Right lobe of liver (tissue), 6 donors: Measurements from ENCODE around the gene RAD50. TPM values are rescaled to one million over a fixed set of nuclear protein-coding genes. Genes with fewer than 3 reads are reported as not detected.

Experiments
- ATAC-seq, 4 donors: fragments of 200-7000 bp; cut with Tn5 transposase; one replicate each; pipeline ENCODE4 v1.9.1; 2020; ENCODE audit warnings: mild to moderate bottlenecking in 4 of 4, moderate library complexity in 4 of 4
- DNase-seq, 3 donors: peaks; one replicate each; pipeline ENCODE4 v3.0.0-alpha.2; 2020
- H3K27ac ChIP-seq, 3 donors: fragments of 200-600 bp; one replicate each; pipeline ENCODE4 v1.8.0; 2022
- H3K27me3 ChIP-seq, 2 donors: fragments of 200-600 bp; one replicate each; pipeline ENCODE4 v1.8.0; 2022
- H3K36me3 ChIP-seq, 4 donors: fragments of 200-600 bp; sonication (generic) in 1 of 4; one replicate each; pipeline versions ENCODE4 v1.5.1 to v1.8.0; 2017 to 2022; ENCODE audit warnings: control low read depth in 1 of 4
- H3K4me1 ChIP-seq, 4 donors: fragments of 200-600 bp; sonication (generic) in 1 of 4; one replicate each; pipeline versions ENCODE4 v1.5.1 to v1.8.0; 2017 to 2022; ENCODE audit warnings: control low read depth in 1 of 4
- H3K4me3 ChIP-seq, 3 donors: fragments of 200-600 bp; one replicate each; pipeline ENCODE4 v1.8.0; 2022
- H3K9me3 ChIP-seq, 4 donors: fragments of 200-600 bp; sonication (generic) in 1 of 4; one replicate each; pipeline versions ENCODE4 v1.5.1 to v1.8.0; 2017 to 2022; ENCODE audit warnings: control low read depth in 1 of 4
- POLR2A ChIP-seq: fragments of 450-650 bp; IDR thresholded peaks from one replicate; pipeline ENCODE4 v1.6.1; 2017; ENCODE audit warnings: antibody characterized with exemption, mild to moderate bottlenecking
- WGBS: methylation state at CpG from one replicate; pipeline ENCODE4 v1.1.6; 2018; ENCODE audit warnings: low coverage, low lambda C conversion rate; ENCODE audit not compliant: insufficient coverage; ENCODE audit errors: missing lambda C conversion rate; 5-methylcytosine and 5-hydroxymethylcytosine counted together
- intact Hi-C, 2 donors: fragments of 100-400 bp; cut with DNase I; formaldehyde crosslinking; loops; one replicate each; pipeline versions ENCODE4 v1.11.2 to v1.14.1; 2022
- total RNA-seq, 6 experiments: library from RNA; depleted of rRNA in 2 of 6; stranded (reverse); fragments of >200 nt in 2 of 6; fragmentation: NEBNext Ultra II Directional in 3 of 6; extraction: Animal tissue kit (Norgen Biotek cat#: 25700) in 3 of 6; gene quantifications; one replicate each; pipeline versions ENCODE4 v1.1.0 to v1.2.4, GENCODE V29; 2016 to 2023
- TF ChIP-seq, protein P1 (sequence below), 4 donors: fragments of 200-600 bp in 3 of 4; fragments of 450-650 bp in 1 of 4; IDR thresholded peaks; one replicate each; pipeline versions ENCODE4 v1.5.1 to v1.8.0; 2016 to 2022; ENCODE audit warnings: antibody characterized with exemption in 4 of 4, mild to moderate bottlenecking in 2 of 4
- donor health status: DM: no; HTN: yes; CAD: no.
- donor health status: DM: no; HTN: no; CAD: no.
- donor health status: DM: no; HTN: no; CAD: no.
- donor health status: DM: no; HTN: yes; CAD: no.
- donor health status: DM: no; HTN: yes; CAD: no.

Gene RAD50
- total RNA-seq, 6 experiments from 2014 or later: 14.1 to 27.7 (median 17.9) TPM

DNA sequence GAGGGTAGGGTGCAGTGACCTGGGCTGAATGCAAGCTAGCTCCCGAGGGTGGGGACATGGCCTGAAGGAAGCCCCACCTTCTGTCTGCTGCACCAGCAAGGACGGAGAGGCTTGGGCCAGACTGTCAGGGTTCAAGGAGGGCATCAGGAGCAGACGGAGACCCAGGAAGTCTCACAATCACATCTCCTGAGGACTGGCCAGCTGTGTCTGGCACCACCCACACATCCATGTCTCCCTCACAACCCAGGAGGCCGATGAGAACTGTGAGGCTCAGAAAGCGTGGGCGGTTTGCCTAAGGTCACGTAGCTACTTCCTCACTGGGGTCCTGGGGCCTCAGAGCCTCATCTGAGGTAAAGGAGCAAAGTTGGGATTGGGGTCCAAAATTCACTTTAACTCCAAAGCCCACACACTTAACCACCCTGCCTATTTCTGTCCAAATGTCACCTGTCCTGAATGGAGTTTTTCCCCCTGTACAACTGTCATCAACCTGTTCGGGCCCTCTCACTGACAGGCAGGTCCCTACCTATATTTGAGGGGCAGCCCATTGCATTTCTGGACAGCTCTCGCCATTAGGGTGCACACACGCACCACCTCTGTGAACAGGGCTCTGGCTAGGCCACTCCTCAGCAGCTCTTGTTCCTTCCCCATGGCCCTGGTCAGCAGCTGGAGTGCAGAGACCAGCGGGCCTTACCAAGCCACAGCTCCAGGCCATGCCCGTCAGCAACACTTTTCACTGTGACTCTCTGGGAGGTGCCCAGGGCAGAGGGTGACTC is 104.6 kb downstream of the RAD50 start:
- 100% methylated on average over 2 of the region's 12 CpGs for WGBS
- Histone ChIP-seq H3K36me3 (no peaks in the 10 kb centered on the region), H3K9me3 (no peaks in the 10 kb centered on the region), H3K4me1 (peaks cover 0 to 2% (median 0%) of the 10 kb centered on the region in 4 donors), H3K4me3 (no peak overlapping the region), H3K27me3 (no peaks in the 10 kb centered on the region), H3K27ac (no peak overlapping the region)
- DNase-seq (no peak), ATAC-seq (no peak)
- TF ChIP-seq, protein P1, sequence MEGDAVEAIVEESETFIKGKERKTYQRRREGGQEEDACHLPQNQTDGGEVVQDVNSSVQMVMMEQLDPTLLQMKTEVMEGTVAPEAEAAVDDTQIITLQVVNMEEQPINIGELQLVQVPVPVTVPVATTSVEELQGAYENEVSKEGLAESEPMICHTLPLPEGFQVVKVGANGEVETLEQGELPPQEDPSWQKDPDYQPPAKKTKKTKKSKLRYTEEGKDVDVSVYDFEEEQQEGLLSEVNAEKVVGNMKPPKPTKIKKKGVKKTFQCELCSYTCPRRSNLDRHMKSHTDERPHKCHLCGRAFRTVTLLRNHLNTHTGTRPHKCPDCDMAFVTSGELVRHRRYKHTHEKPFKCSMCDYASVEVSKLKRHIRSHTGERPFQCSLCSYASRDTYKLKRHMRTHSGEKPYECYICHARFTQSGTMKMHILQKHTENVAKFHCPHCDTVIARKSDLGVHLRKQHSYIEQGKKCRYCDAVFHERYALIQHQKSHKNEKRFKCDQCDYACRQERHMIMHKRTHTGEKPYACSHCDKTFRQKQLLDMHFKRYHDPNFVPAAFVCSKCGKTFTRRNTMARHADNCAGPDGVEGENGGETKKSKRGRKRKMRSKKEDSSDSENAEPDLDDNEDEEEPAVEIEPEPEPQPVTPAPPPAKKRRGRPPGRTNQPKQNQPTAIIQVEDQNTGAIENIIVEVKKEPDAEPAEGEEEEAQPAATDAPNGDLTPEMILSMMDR (IDR thresholded peaks at IDR 0.05): no peak
- no peak for TF ChIP-seq POLR2A
- intact Hi-C loops: no loop called here

DNA sequence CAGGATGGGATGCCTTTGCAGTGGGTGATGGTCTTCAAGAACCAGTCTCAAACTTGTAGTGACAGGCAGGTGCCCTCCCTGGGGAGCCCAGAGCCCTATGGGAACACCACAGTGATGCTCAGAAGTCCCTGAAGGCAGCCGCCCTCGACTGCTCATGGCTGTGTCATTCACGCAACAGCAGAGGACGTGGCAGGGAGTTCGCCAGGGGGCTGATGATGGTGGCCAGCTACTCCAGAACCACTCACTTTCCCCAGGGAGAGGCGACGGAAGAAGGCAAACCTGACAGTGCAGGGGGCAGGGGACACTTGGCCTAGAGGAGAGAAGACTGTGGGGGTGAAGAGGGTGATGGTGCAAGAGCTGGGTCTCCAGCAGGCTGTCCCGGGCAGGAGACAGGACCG is 105.2 kb downstream of the RAD50 start:
- Histone ChIP-seq H3K36me3 (no peaks in the 10 kb centered on the region), H3K4me3 (no peak overlapping the region), H3K9me3 (no peaks in the 10 kb centered on the region), H3K4me1 (no peaks in the 10 kb centered on the region), H3K27me3 (no peaks in the 10 kb centered on the region), H3K27ac (no peak overlapping the region)
- ATAC-seq: no peak
- TF ChIP-seq, protein P1 (IDR thresholded peaks at IDR 0.05): no peak
- no peak for TF ChIP-seq POLR2A
- intact Hi-C loops: no loop called here
- WGBS: 100% methylated on average over 3 of the region's 9 CpGs
- no peak for DNase-seq

DNA sequence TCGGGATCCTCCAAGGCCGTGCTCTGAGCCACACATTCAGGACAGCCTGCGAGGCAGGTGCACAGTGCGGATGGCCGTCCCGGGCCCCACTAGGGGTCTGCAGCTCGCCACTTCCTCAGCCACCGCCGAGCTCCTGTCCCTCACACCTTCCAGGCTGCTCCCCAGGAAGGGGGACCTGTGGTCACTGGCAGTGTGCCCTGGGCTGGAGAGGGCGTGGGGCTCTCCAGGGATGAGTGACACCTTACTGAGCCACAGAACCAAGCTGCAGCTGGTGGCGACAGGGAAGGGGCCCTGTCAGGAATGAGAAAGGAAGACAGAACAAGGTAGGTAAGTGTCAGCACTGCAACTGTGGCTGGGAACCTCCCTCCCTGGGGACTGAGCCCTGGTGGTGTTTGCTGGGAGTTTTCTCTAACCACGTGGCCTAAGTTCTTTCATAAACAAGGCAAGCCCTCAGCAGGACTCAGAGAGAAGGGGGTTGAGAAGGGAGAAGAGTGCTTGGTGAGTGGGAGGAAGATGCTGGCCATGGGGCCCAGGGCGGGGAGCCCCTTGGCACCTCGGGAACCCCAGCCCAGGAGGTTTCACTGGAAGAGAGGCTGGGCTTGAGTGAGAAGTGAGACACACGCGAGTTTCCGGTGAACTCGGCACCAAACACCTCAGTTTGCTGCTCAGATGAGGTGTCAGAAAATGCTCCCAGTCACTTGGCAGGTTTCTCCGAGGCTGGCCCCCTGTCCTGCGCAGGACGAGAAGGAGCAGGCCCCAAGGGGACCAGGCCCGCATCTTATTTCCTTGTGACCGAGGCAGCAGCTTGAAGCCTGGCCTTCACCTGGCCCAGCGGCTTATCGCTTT is 106.4 kb downstream of the RAD50 start:
- Histone ChIP-seq H3K36me3 (no peaks in the 10 kb centered on the region), H3K4me3 (no peak overlapping the region), H3K27ac (no peak overlapping the region), H3K4me1 (no peaks in the 10 kb centered on the region), H3K27me3 (no peaks in the 10 kb centered on the region), H3K9me3 (no peaks in the 10 kb centered on the region)
- DNase-seq (no peak), ATAC-seq (peak in 1 of 4 donors; percentile 4)
- TF ChIP-seq, protein P1 (IDR thresholded peaks at IDR 0.05): no peak
- no peak for TF ChIP-seq POLR2A
- intact Hi-C loops: no loop called here
- 40% methylated on average over 3 of the region's 25 CpGs for WGBS

DNA sequence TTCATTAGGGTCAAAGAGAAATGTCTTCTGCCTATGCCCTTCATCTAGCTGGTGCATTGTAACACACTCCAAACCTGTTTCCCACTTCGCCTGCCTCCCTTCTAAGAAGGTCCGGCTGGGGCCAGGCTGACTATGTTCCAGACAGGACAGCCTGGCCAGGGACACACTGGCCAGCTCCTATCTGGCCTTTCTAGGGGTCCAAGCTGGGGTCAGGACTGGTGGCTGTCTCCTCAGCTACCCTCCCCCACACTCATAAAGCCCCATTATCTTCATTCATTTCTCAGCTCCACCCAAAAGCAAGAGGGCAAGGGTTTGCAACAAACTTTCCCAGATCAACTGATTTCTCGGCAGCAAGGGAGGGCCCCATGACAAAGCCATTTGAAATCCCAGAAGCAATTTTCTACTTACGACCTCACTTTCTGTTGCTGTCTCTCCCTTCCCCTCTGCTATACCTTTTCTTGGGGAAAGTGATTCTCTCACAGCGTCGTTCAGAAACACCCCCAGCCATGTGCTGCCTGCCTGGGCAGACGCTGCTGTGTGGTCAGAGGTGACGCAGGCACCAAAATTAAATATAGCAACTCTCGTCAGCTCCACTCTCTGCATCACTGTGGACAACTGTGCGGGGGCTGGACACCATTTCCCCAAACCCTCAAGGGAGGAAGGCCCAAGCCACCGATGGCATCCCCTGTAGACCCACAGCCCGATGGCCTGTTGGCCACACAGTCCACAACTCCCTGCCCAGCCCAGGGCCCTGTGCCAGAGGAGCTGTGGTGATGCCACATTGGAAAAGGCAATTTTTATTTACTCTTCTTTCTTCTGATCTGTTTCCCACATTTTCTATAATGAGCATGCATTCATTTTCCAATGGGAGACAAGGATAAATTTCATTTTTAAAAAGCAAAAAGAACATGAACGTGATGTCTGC is 107.3 kb downstream of the RAD50 start:
- WGBS: 67% methylated on average over 8 of the region's 13 CpGs
- Histone ChIP-seq H3K27me3 (no peaks in the 10 kb centered on the region), H3K36me3 (no peaks in the 10 kb centered on the region), H3K4me1 (no peaks in the 10 kb centered on the region), H3K4me3 (no peak overlapping the region), H3K27ac (no peak overlapping the region), H3K9me3 (no peaks in the 10 kb centered on the region)
- no peak for DNase-seq
- TF ChIP-seq POLR2A: no peak
- TF ChIP-seq, protein P1 (IDR thresholded peaks at IDR 0.05): no peak
- intact Hi-C loops: no loop called here
- no peak for ATAC-seq
